H9 (cell line): ENCODE data around the gene ATG7. TPM values are rescaled to one million over a fixed set of nuclear protein-coding genes. Genes with fewer than 3 reads are reported as not detected.

Experiments used
- DNase-seq: peaks from one replicate; pipeline ENCODE4 v3.0.0-alpha.2; 2017
- H2AFZ ChIP-seq: one replicate; pipeline ENCODE4 v1.6.1; 2013; ENCODE audit warnings: mild to moderate bottlenecking, low read length, control low read depth, moderate library complexity
- H2AK5ac ChIP-seq: 2 replicates; pipeline ENCODE4 v1.6.1; 2013; ENCODE audit warnings: low read length, control low read depth, mixed read lengths; ENCODE audit not compliant: insufficient read length
- H2BK120ac ChIP-seq: one replicate; pipeline ENCODE4 v1.6.1; 2013; ENCODE audit warnings: low read depth, mild to moderate bottlenecking, low read length, control low read depth, inconsistent platforms; ENCODE audit not compliant: poor library complexity, severe bottlenecking
- H2BK12ac ChIP-seq: 2 replicates; pipeline ENCODE4 v1.6.1; 2013; ENCODE audit warnings: low read length, control low read depth, mixed read lengths, low read depth; ENCODE audit not compliant: insufficient read length
- H2BK15ac ChIP-seq: 2 replicates; pipeline ENCODE4 v1.6.1; 2013; ENCODE audit warnings: low read depth, low read length, control low read depth
- H2BK20ac ChIP-seq: one replicate; pipeline ENCODE4 v1.6.1; 2013; ENCODE audit warnings: low read depth, mild to moderate bottlenecking, low read length, control low read depth, inconsistent platforms; ENCODE audit not compliant: poor library complexity, severe bottlenecking
- H2BK5ac ChIP-seq: 2 replicates; pipeline ENCODE4 v1.6.1; 2013; ENCODE audit warnings: low read length, control low read depth, mixed read lengths; ENCODE audit not compliant: insufficient read length
- H3K14ac ChIP-seq: 2 replicates; pipeline ENCODE4 v1.6.1; 2013; ENCODE audit warnings: low read length, control low read depth; ENCODE audit not compliant: insufficient read depth
- H3K18ac ChIP-seq: 2 replicates; pipeline ENCODE4 v1.6.1; 2013; ENCODE audit warnings: low read depth, mild to moderate bottlenecking, mixed read lengths, low read length, control low read depth; ENCODE audit not compliant: insufficient read length
- H3K23ac ChIP-seq: 2 replicates; pipeline ENCODE4 v1.6.1; 2013; ENCODE audit warnings: low read length, control low read depth, mixed read lengths, low read depth; ENCODE audit not compliant: insufficient read length
- H3K23me2 ChIP-seq: 2 replicates; pipeline ENCODE4 v1.6.1; 2013; ENCODE audit warnings: low read depth, mild to moderate bottlenecking, mixed read lengths, low read length, control low read depth; ENCODE audit not compliant: insufficient read length, poor library complexity, severe bottlenecking
- H3K27ac ChIP-seq: 2 replicates; pipeline ENCODE4 v1.5.1; 2013; ENCODE audit warnings: low read length, control low read depth, mixed read lengths, low read depth; ENCODE audit not compliant: insufficient read length
- H3K27me3 ChIP-seq: 2 replicates; pipeline ENCODE4 v1.6.1; 2013; ENCODE audit warnings: low read length, control low read depth, inconsistent platforms; ENCODE audit not compliant: insufficient read depth
- H3K4ac ChIP-seq: 2 replicates; pipeline ENCODE4 v1.6.1; 2013; ENCODE audit warnings: low read depth, mild to moderate bottlenecking, control low read depth, inconsistent platforms, low read length, moderate library complexity
- H3K4me1 ChIP-seq: 2 replicates; pipeline ENCODE4 v1.6.1; 2013; ENCODE audit warnings: low read length, control low read depth, inconsistent platforms; ENCODE audit not compliant: insufficient read depth
- H3K4me2 ChIP-seq: 2 replicates; pipeline ENCODE4 v1.6.1; 2013; ENCODE audit warnings: low read length, control low read depth, mixed read lengths; ENCODE audit not compliant: insufficient read length, insufficient read depth
- H3K56ac ChIP-seq: 2 replicates; pipeline ENCODE4 v1.6.1; 2013; ENCODE audit warnings: low read depth, mild to moderate bottlenecking, mixed read lengths, low read length, control low read depth; ENCODE audit not compliant: insufficient read length
- H3K79me1 ChIP-seq: 2 replicates; pipeline ENCODE4 v1.6.1; 2013; ENCODE audit warnings: low read depth, mild to moderate bottlenecking, moderate library complexity, low read length, control low read depth, inconsistent platforms; ENCODE audit not compliant: insufficient read depth, poor library complexity, severe bottlenecking
- H3K79me2 ChIP-seq: 2 replicates; pipeline ENCODE4 v1.6.1; 2013; ENCODE audit warnings: low read length, control low read depth, inconsistent platforms; ENCODE audit not compliant: insufficient read depth
- H3K9ac ChIP-seq: 2 replicates; pipeline ENCODE4 v1.6.1; 2013; ENCODE audit warnings: low read length, control low read depth, mixed read lengths; ENCODE audit not compliant: insufficient read length; ENCODE audit errors: extremely low read depth
- H3K9me3 ChIP-seq: one replicate; pipeline ENCODE4 v1.6.1; 2013; ENCODE audit warnings: low read depth, low read length, inconsistent platforms; ENCODE audit not compliant: control insufficient read depth
- H3T11ph ChIP-seq: one replicate; pipeline ENCODE4 v1.6.1; 2013; ENCODE audit warnings: mild to moderate bottlenecking, low read length, control low read depth, inconsistent platforms
- H4K20me1 ChIP-seq: one replicate; pipeline ENCODE4 v1.6.1; 2013; ENCODE audit not compliant: control insufficient read depth, insufficient read length, insufficient read depth
- H4K5ac ChIP-seq: 2 replicates; pipeline ENCODE4 v1.6.1; 2013; ENCODE audit warnings: low read depth, mild to moderate bottlenecking, mixed read lengths, low read length, control low read depth; ENCODE audit not compliant: insufficient read length
- H4K8ac ChIP-seq: replicated peaks from 2 replicates; pipeline ENCODE4 v1.6.1; 2013; ENCODE audit warnings: low read length, control low read depth, mixed read lengths, low read depth; ENCODE audit not compliant: insufficient read length
- H4K91ac ChIP-seq: 2 replicates; pipeline ENCODE4 v1.6.1; 2013; ENCODE audit warnings: low read depth, mild to moderate bottlenecking, moderate library complexity, mixed read lengths, low read length, control low read depth; ENCODE audit not compliant: insufficient read length
- H3K27ac Mint-ChIP-seq, 3 experiments: 2 replicates in 2 of 3; 3 replicates in 1 of 3; pipeline ENCODE4 v1.8.0; 2020 to 2021; ENCODE audit warnings: mixed read lengths in 3 of 3, mild to moderate bottlenecking in 1 of 3, moderate library complexity in 1 of 3
- H3K27me3 Mint-ChIP-seq: 2 replicates; pipeline ENCODE4 v1.8.0; 2021; ENCODE audit warnings: low read depth, mild to moderate bottlenecking, moderate library complexity, mixed read lengths
- H3K36me3 Mint-ChIP-seq, 3 experiments: 2 replicates in 2 of 3; 3 replicates in 1 of 3; pipeline ENCODE4 v1.8.0; 2020 to 2021; ENCODE audit warnings: low read depth in 3 of 3, mixed read lengths in 3 of 3; ENCODE audit not compliant: insufficient read depth in 1 of 3
- H3K4me1 Mint-ChIP-seq, 2 experiments: 2 replicates each; pipeline ENCODE4 v1.8.0; 2020; ENCODE audit warnings: mixed read lengths in 2 of 2
- H3K4me3 Mint-ChIP-seq, 2 experiments: 2 replicates in 1 of 2; 3 replicates in 1 of 2; pipeline ENCODE4 v1.8.0; 2020 to 2021; ENCODE audit warnings: mild to moderate bottlenecking in 2 of 2, mixed read lengths in 2 of 2, moderate library complexity in 1 of 2
- H3K9me3 Mint-ChIP-seq, 2 experiments: 2 replicates in 1 of 2; 3 replicates in 1 of 2; pipeline ENCODE4 v1.8.0; 2020; ENCODE audit warnings: mild to moderate bottlenecking in 2 of 2, mixed read lengths in 2 of 2, moderate library complexity in 1 of 2
- WGBS: extraction: QIAGEN DNeasy Blood & Tissue Kit; methylation state at CpG from one replicate; pipeline ENCODE4 v1.1.7; 2013; ENCODE audit warnings: missing lambda C conversion rate, low lambda C conversion rate, mixed read lengths; ENCODE audit not compliant: insufficient read length; ENCODE audit errors: extremely low coverage; 5-methylcytosine and 5-hydroxymethylcytosine counted together
- total RNA-seq: library from RNA; stranded (reverse); gene quantifications from 2 replicates; pipeline ENCODE4 v1.2.1, GENCODE V29; 2021
- TF ChIP-seq, protein P1 (sequence below): fragments of 200-600 bp; sonication (generic); conservative IDR thresholded peaks from 3 replicates; pipeline ENCODE4 v1.8.0; 2021; ENCODE audit warnings: antibody characterized with exemption, mild to moderate bottlenecking

The ATG7 gene
- total RNA-seq, 1 experiment from 2014 or later = 17.9 TPM

DNA sequence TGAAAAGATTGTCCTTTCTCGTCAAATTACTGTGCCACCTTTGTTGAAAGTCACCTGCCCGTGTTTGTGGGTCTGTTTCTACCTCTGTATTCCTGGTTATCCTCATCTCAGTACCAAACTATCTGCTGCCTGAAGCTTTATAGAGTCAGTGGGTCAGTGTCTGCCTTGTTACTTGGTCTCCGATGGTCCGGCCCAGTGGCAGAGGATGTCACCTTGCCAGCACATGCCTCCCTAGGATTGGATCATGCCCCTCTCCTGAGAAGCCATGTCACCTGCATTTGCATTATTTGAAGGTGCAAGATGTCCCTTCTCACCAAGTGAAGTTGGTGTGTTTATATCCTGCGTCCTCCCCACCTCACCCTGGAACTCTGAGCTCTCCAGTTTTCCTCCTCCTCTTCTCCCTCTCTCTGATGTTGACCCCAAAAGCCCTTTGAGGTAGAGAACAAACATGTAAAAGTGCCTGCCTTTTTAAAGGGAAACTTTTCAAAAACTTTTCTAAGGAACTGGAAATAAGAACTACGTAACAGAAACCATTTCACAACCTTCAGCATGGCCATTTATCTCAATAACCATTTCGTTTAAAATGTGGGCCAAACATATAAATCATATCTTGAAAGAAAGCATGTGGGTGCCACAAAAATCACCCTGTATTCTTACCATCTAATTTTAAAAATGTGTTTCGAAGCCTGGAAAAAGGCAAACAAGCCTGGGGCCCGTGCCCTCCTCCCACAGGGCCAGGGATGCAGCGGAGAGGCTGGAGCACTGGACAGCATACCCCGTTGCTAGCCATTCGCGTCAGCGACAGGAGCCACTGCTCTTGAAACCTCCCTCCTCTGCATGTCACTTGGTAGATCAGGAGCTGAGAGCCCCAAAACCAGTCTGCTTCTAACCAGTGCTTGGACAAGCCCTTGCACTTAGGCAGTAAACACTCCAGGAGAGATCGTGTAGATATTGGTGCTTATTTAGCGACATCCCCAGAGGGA is 269.4 kb downstream of the ATG7 start:
- H3K4ac ChIP-seq = no peak overlapping the region
- TF ChIP-seq, protein P1, sequence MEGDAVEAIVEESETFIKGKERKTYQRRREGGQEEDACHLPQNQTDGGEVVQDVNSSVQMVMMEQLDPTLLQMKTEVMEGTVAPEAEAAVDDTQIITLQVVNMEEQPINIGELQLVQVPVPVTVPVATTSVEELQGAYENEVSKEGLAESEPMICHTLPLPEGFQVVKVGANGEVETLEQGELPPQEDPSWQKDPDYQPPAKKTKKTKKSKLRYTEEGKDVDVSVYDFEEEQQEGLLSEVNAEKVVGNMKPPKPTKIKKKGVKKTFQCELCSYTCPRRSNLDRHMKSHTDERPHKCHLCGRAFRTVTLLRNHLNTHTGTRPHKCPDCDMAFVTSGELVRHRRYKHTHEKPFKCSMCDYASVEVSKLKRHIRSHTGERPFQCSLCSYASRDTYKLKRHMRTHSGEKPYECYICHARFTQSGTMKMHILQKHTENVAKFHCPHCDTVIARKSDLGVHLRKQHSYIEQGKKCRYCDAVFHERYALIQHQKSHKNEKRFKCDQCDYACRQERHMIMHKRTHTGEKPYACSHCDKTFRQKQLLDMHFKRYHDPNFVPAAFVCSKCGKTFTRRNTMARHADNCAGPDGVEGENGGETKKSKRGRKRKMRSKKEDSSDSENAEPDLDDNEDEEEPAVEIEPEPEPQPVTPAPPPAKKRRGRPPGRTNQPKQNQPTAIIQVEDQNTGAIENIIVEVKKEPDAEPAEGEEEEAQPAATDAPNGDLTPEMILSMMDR = no peak
- H3K9me3 ChIP-seq = no peaks in the 10 kb centered on the region
- Mint-ChIP-seq H3K27ac (no peak overlapping the region), H3K27me3 (no peaks in the 10 kb centered on the region), H3K4me1 (peaks cover 3 to 6% of the 10 kb centered on the region in 2 experiments; a peak in 3 of 4 replicates), H3K4me3 (no peak overlapping the region), H3K9me3 (no peaks in the 10 kb centered on the region), H3K36me3 (no peaks in the 10 kb centered on the region; a peak in 1 of 7 replicates)
- H3K56ac ChIP-seq = no peak overlapping the region
- H4K91ac ChIP-seq = no peak overlapping the region
- H3T11ph ChIP-seq = no peak overlapping the region
- H3K27ac ChIP-seq = no peak overlapping the region
- no peaks in the 10 kb centered on the region for H3K27me3 ChIP-seq
- no peak for DNase-seq
- no peaks in the 10 kb centered on the region for H3K23me2 ChIP-seq
- no peak overlapping the region for H3K4me2 ChIP-seq
- H3K23ac ChIP-seq = no peak overlapping the region
- no peaks in the 10 kb centered on the region for H3K4me1 ChIP-seq
- no peak overlapping the region for H3K14ac ChIP-seq
- H3K18ac ChIP-seq = no peak overlapping the region
- no peak overlapping the region for H2BK20ac ChIP-seq
- H3K9ac ChIP-seq = no peak overlapping the region
- H2BK120ac ChIP-seq = no peak overlapping the region
- H2BK12ac ChIP-seq = no peak overlapping the region
- H4K20me1 ChIP-seq = no peaks in the 10 kb centered on the region
- no peak overlapping the region for H2AK5ac ChIP-seq
- H2BK5ac ChIP-seq = no peak overlapping the region
- no peak overlapping the region for H2AFZ ChIP-seq
- no peak overlapping the region for H2BK15ac ChIP-seq
- no peaks in the 10 kb centered on the region for H3K79me1 ChIP-seq
- no peaks in the 10 kb centered on the region for H3K79me2 ChIP-seq
- no peak overlapping the region for H4K5ac ChIP-seq
- WGBS = no CpG with 5 or more reads among the region's 16 CpGs
- no peak overlapping the region for H4K8ac ChIP-seq
